ENCODE data around the gene ARHGEF38.

DNA sequence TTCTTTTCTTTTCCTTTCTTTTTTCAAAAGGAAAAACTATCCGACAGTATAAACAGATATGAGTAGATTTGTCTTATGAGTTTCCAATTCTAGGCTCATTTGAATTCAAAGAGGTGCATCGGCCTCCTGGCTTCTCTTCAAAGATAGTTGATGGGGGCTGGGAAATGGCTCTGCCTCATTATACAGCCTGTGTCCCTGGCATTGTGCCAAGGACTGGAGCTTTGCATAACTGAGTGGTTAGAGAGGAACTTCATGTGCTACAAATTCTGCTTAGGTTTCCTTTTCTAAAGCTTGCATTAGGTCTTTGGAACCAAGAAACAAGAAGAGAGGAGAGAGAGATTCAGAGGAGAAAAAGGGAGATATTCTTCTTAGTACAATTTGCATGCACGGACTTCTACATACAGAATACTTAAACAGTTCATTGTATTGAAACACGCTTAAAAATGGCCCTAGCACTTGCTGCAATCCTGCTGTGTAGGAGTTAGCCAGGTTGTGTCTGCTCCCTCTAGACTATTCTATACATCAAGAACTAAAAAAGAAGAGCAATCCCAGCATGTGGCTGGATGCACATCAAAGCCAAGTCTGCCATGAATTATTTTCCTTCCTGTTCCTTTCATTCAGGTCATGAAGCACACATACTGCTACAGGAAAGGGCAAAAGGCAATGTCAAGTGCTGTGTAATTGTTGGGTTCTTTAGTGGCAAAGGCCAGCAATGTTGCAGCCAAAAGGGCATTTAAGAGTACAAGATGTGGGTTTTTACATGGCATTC, 85.2 kb downstream of the ARHGEF38 start:
- TF ChIP-seq GATA2 (IDR thresholded peaks at IDR 0.05; ENCODE audit: low read depth, low read length), result no peak
- no peak for TF ChIP-seq GATA3 (IDR thresholded peaks at IDR 0.05; ENCODE audit: low read depth, low read length)

Measured in SH-SY5Y (cell line).